Measurements from ENCODE around the gene HS3ST3B1. TPM values are rescaled to one million over a fixed set of nuclear protein-coding genes. Genes with fewer than 3 reads are reported as not detected.

HS3ST3B1 gene
- total and polyA plus RNA-seq, 2 of the 4 experiments (the other 2 are of a cell fraction) = 3.1 to 4.3 TPM

GRCh38 chr17:14320734-14321475, 20.0 kb downstream of the HS3ST3B1 start:
- no peak for DNase-seq
- BruUV-seq (replicated peaks) = no TSS peak
- H3K79me1 ChIP-seq (ENCODE audit: low read depth in 1 of 2, low read length in 2 of 2) = peaks cover 41 to 89% of the 10 kb centered on the region in 2 experiments
- no peak overlapping the region for H4K5ac ChIP-seq (ENCODE audit: low read depth, low read length)
- no peak overlapping the region for H2BK120ac ChIP-seq (ENCODE audit: low read depth, low read length)
- H3K18ac ChIP-seq (ENCODE audit: low read depth, low read length) = no peak overlapping the region
- H4K8ac ChIP-seq (ENCODE audit: low read depth in 2 of 2, low read length in 2 of 2) = no peak overlapping the region
- H3K9me3 ChIP-seq (ENCODE audit: control insufficient read depth, insufficient read depth, low read length) = no peaks in the 10 kb centered on the region
- H3K4me2 ChIP-seq (ENCODE audit: low read depth, low read length) = 0 out of 2 replicates have a peak overlapping the region, but pooled peaks have one; percentile 12
- H4K91ac ChIP-seq (ENCODE audit: insufficient read depth, low read depth, low read length) = no peak overlapping the region
- intact Hi-C loops (cut with micrococcal nuclease) (no loop called here), in situ Hi-C loops (cut with MboI; ENCODE audit: low sequenced_read_pairs) (no loop called here), dilution Hi-C loops (cut with HindIII; ENCODE audit: low sequenced_read_pairs, unreplicated experiment) (no loop called here)
- H3K27ac ChIP-seq (ENCODE audit: insufficient read depth, low read length) = no peak overlapping the region
- no peak overlapping the region for H2AK5ac ChIP-seq (ENCODE audit: low read depth, low read length)
- no peaks in the 10 kb centered on the region for H3K36me3 ChIP-seq (ENCODE audit: control insufficient read depth, insufficient read depth, low read length)
- no peak overlapping the region for H2AK9ac ChIP-seq (replicated peaks; ENCODE audit: low read depth, low read length, poor library complexity)
- H3K4me3 ChIP-seq (ENCODE audit: insufficient read depth, low read depth, low read length) = no peak overlapping the region
- no peak overlapping the region; the same call in 1 of the 2 replicates for H3K56ac ChIP-seq (ENCODE audit: extremely low read depth, insufficient read depth, low read length)
- peak overlapping the region; percentile 15 for H2AFZ ChIP-seq (replicated peaks; ENCODE audit: low read length, poor library complexity)
- TF ChIP-seq ELK1 (IDR thresholded peaks at IDR 0.05; ENCODE audit: borderline replicate concordance, low read depth, low read length) (no peak), MXI1 (IDR thresholded peaks at IDR 0.05; ENCODE audit: borderline replicate concordance, low read depth, low read length) (no peak), MAZ (IDR thresholded peaks at IDR 0.05; ENCODE audit: borderline replicate concordance, low read depth, low read length) (no peak), POLR2A (IDR thresholded peaks at IDR 0.05; ENCODE audit: low read depth, low read length) (no peak), CEBPB (IDR thresholded peaks at IDR 0.05; ENCODE audit: low read depth, low read length) (no peak), NFE2L2 (IDR thresholded peaks at IDR 0.05; ENCODE audit: low read depth, low read length) (no peak), BHLHE40 (IDR thresholded peaks at IDR 0.05; ENCODE audit: low read depth, low read length) (no peak), RFX5 (IDR thresholded peaks at IDR 0.05; ENCODE audit: low read depth, low read length) (no peak), CTCF (conservative IDR thresholded peaks at IDR 0.05; ENCODE audit: low read depth, low read length) (no peak), FOS (IDR thresholded peaks at IDR 0.05; ENCODE audit: low read depth, low read length) (no peak), CHD1 (IDR thresholded peaks at IDR 0.05; ENCODE audit: low read depth, low read length) (no peak), RAD21 (IDR thresholded peaks at IDR 0.05; ENCODE audit: low read length) (no peak), MAFK (IDR thresholded peaks at IDR 0.05; ENCODE audit: low read depth, low read length) (no peak), SMC3 (IDR thresholded peaks at IDR 0.05; ENCODE audit: low read depth, low read length) (no peak)
- no peak for ATAC-seq (ENCODE audit: low read depth)
- H3K14ac ChIP-seq (replicated peaks; ENCODE audit: low read depth, low read length) = no peak overlapping the region
- H3K9ac ChIP-seq (ENCODE audit: low read depth, low read length) = no peak overlapping the region
- H3K4me1 ChIP-seq (ENCODE audit: control insufficient read depth, insufficient read depth, low read length) = peaks cover 14% of the 10 kb centered on the region
- H3K27me3 ChIP-seq (ENCODE audit: control insufficient read depth, insufficient read depth, low read length) = no peaks in the 10 kb centered on the region
- no peak overlapping the region for H2BK5ac ChIP-seq (ENCODE audit: low read depth, low read length, poor library complexity, severe bottlenecking)
- no peak overlapping the region for H3K23ac ChIP-seq (ENCODE audit: low read depth, low read length)
- CTCF ChIA-PET = interaction anchor here (0.6 kb wide), 1 partner anchor 127 kb away, joined by 3 read pairs; no protein-coding TSS in a partner anchor
- H3K9me1 ChIP-seq (ENCODE audit: insufficient read depth, low read length) = peaks cover 17% of the 10 kb centered on the region; the same call in 1 of the 2 replicates
- 100% methylated on average over 2 of the region's 13 CpGs; no CpG with 5 or more reads in 1 of the 2 experiments for WGBS, 2 experiments (ENCODE audit: extremely low coverage in 2 of 2, insufficient read length in 1 of 2)
- POLR2A ChIA-PET (ENCODE audit: unreplicated experiment) = interaction anchor here (0.5 kb wide), 1 partner anchor 860 kb away, joined by 7 read pairs; no protein-coding TSS in a partner anchor
- H4K20me1 ChIP-seq (ENCODE audit: insufficient read depth, low read length) = peaks cover 63% of the 10 kb centered on the region
- H3K4ac ChIP-seq (ENCODE audit: low read depth, low read length) = no peak overlapping the region
- no peak overlapping the region for H2BK15ac ChIP-seq (ENCODE audit: low read depth, low read length)
- no peak overlapping the region for H2BK20ac ChIP-seq (ENCODE audit: low read depth, low read length)
